GM23338 (cell line): ENCODE results near the gene SELPLG. TPM values are rescaled to one million over a fixed set of nuclear protein-coding genes. Genes with fewer than 3 reads are reported as not detected.

ENCODE experiments used
- ATAC-seq: fragments of 200-7000 bp; cut with Tn5 transposase; 3 replicates; pipeline ENCODE4 v1.9.1; 2020
- DNase-seq: peaks from one replicate; pipeline ENCODE4 v3.0.0-alpha.2; 2015; ENCODE audit warnings: low spot score
- H2AFZ ChIP-seq: fragments of 200-600 bp; sonication (generic); 2 replicates; pipeline ENCODE4 v1.8.0; 2016; ENCODE audit warnings: antibody characterized with exemption, mild to moderate bottlenecking, moderate library complexity
- H3F3A ChIP-seq: fragments of 200-600 bp; sonication (generic); replicated peaks from 2 replicates; pipeline ENCODE4 v1.8.0; 2017; ENCODE audit warnings: antibody characterized with exemption, mixed run types, low read depth
- H3K27ac ChIP-seq: fragments of 200-600 bp; sonication (generic); 2 replicates; pipeline ENCODE4 v1.6.1; 2016; ENCODE audit warnings: low read depth
- H3K27me3 ChIP-seq: fragments of 200-600 bp; sonication (generic); 2 replicates; pipeline ENCODE4 v1.8.0; 2016; ENCODE audit warnings: mild to moderate bottlenecking, mixed run types, moderate library complexity; ENCODE audit not compliant: insufficient read depth
- H3K36me3 ChIP-seq: fragments of 200-600 bp; sonication (generic); 2 replicates; pipeline ENCODE4 v1.8.0; 2016; ENCODE audit warnings: mild to moderate bottlenecking; ENCODE audit not compliant: insufficient read depth
- H3K4me1 ChIP-seq: fragments of 200-600 bp; sonication (generic); 2 replicates; pipeline ENCODE4 v1.8.0; 2016; ENCODE audit warnings: mild to moderate bottlenecking, moderate library complexity; ENCODE audit not compliant: insufficient read depth
- H3K4me2 ChIP-seq: fragments of 200-600 bp; sonication (generic); 2 replicates; pipeline ENCODE4 v1.7.1; 2017; ENCODE audit warnings: mixed run types
- H3K4me3 ChIP-seq: fragments of 200-600 bp; sonication (generic); 2 replicates; pipeline ENCODE4 v1.6.1; 2016; ENCODE audit warnings: mixed run types
- H3K79me2 ChIP-seq: fragments of 200-600 bp; sonication (generic); replicated peaks from 2 replicates; pipeline ENCODE4 v1.8.0; 2017; ENCODE audit warnings: mild to moderate bottlenecking; ENCODE audit not compliant: insufficient read depth
- H3K9me2 ChIP-seq: fragments of 200-600 bp; sonication (generic); 2 replicates; pipeline ENCODE4 v1.8.0; 2017; ENCODE audit not compliant: insufficient read depth
- H4K20me1 ChIP-seq: fragments of 200-600 bp; sonication (generic); replicated peaks from 2 replicates; pipeline ENCODE4 v1.8.0; 2017; ENCODE audit warnings: mild to moderate bottlenecking; ENCODE audit not compliant: insufficient read depth
- H3K27ac Mint-ChIP-seq: 2 replicates; pipeline ENCODE4 v1.8.0; 2020; ENCODE audit warnings: inconsistent platforms, mild to moderate bottlenecking, moderate library complexity, mixed read lengths
- H3K27me3 Mint-ChIP-seq: 3 replicates; pipeline ENCODE4 v1.8.0; 2022; ENCODE audit warnings: low read depth, mild to moderate bottlenecking, moderate library complexity, mixed read lengths, inconsistent platforms; ENCODE audit not compliant: insufficient read depth, poor library complexity
- H3K36me3 Mint-ChIP-seq: 3 replicates; pipeline ENCODE4 v1.8.0; 2021; ENCODE audit warnings: low read depth, mild to moderate bottlenecking, inconsistent platforms, moderate library complexity, mixed read lengths
- H3K4me1 Mint-ChIP-seq: 3 replicates; pipeline ENCODE4 v1.8.0; 2020; ENCODE audit warnings: mild to moderate bottlenecking, inconsistent platforms, mixed read lengths
- H3K4me3 Mint-ChIP-seq: 3 replicates; pipeline ENCODE4 v1.8.0; 2021; ENCODE audit warnings: moderate library complexity, mild to moderate bottlenecking, inconsistent platforms, mixed read lengths
- H3K9me3 Mint-ChIP-seq: 3 replicates; pipeline ENCODE4 v1.8.0; 2020; ENCODE audit warnings: moderate library complexity, mild to moderate bottlenecking, inconsistent platforms, mixed read lengths
- CREB1 ChIP-seq: fragments of 250-450 bp; sonication (Bioruptor Pico); IDR thresholded peaks from 2 replicates; pipeline ENCODE4 v1.5.0; 2020; ENCODE audit warnings: low read depth, mild to moderate bottlenecking, moderate library complexity
- EZH2 ChIP-seq: fragments of 200-600 bp; sonication (generic); IDR thresholded peaks from one replicate; pipeline ENCODE4 v1.8.0; 2017; ENCODE audit warnings: antibody characterized with exemption, mild to moderate bottlenecking, low read depth; ENCODE audit not compliant: unreplicated experiment
- EZH2phosphoT487 ChIP-seq: fragments of 200-600 bp; sonication (generic); IDR thresholded peaks from one replicate; pipeline ENCODE4 v1.8.1; 2018; ENCODE audit warnings: antibody characterized with exemption; ENCODE audit not compliant: unreplicated experiment
- JUNB ChIP-seq: IDR thresholded peaks from one replicate; pipeline ENCODE4 v1.6.1; 2016; ENCODE audit warnings: antibody characterized with exemption; ENCODE audit not compliant: unreplicated experiment
- NANOG ChIP-seq: IDR thresholded peaks from 2 replicates; pipeline ENCODE4 v1.6.1; 2016; ENCODE audit warnings: antibody characterized with exemption, borderline replicate concordance
- POLR2AphosphoS5 ChIP-seq: IDR thresholded peaks from 2 replicates; pipeline ENCODE4 v1.6.1; 2016; ENCODE audit warnings: antibody characterized with exemption, low read depth
- STAT1 ChIP-seq: IDR thresholded peaks from one replicate; pipeline ENCODE4 v1.6.1; 2016; ENCODE audit warnings: antibody characterized with exemption; ENCODE audit not compliant: unreplicated experiment
- ZNF114 ChIP-seq: fragments of 250-450 bp; sonication (Bioruptor Pico); IDR thresholded peaks from 2 replicates; pipeline ENCODE4 v1.5.0; 2020; ENCODE audit warnings: mild to moderate bottlenecking, moderate library complexity
- ZNF331 ChIP-seq: fragments of 250-450 bp; sonication (Bioruptor Pico); IDR thresholded peaks from 2 replicates; pipeline ENCODE4 v1.5.0; 2020; ENCODE audit warnings: low read depth, mild to moderate bottlenecking, moderate library complexity
- polyA plus RNA-seq: library from polyadenylated mRNA; unstranded; fragments of >200 nt; fragmentation: Nextera tagmentation; extraction: Ambion mirVana; gene quantifications from 2 replicates; pipeline ENCODE4 v1.2.1, GENCODE V29; 2016
- total RNA-seq: library from RNA; depleted of rRNA; stranded (reverse); fragments of >200 nt; shearing (Covaris generic); gene quantifications from 2 replicates; pipeline ENCODE4 v1.2.3, GENCODE V29; 2014
- TF ChIP-seq, protein P1 (sequence below): IDR thresholded peaks from one replicate; pipeline ENCODE4 v1.6.1; 2018; ENCODE audit warnings: antibody characterized with exemption; ENCODE audit not compliant: unreplicated experiment
- TF ChIP-seq, protein P2 (sequence below), 2 experiments: fragments of 200-600 bp in 1 of 2; sonication (generic) in 1 of 2; conservative IDR thresholded peaks; 2 replicates each; pipeline versions ENCODE4 v1.5.1 to v1.6.1; 2016 to 2017; ENCODE audit warnings: antibody characterized with exemption in 2 of 2, low read depth in 2 of 2, mild to moderate bottlenecking in 2 of 2, moderate library complexity in 1 of 2
- TF ChIP-seq, protein P3 (sequence below): fragments of 250-450 bp; sonication (Bioruptor Pico); IDR thresholded peaks from 2 replicates; pipeline ENCODE4 v1.5.0; 2020; ENCODE audit warnings: mild to moderate bottlenecking, moderate library complexity
- TF ChIP-seq, protein P4 (sequence below): IDR thresholded peaks from 2 replicates; pipeline ENCODE4 v1.6.1; 2016; ENCODE audit warnings: antibody characterized with exemption

The SELPLG gene
- total and polyA plus RNA-seq, 2 experiments from 2014 or later, result 0.16 to 0.56 TPM

DNA sequence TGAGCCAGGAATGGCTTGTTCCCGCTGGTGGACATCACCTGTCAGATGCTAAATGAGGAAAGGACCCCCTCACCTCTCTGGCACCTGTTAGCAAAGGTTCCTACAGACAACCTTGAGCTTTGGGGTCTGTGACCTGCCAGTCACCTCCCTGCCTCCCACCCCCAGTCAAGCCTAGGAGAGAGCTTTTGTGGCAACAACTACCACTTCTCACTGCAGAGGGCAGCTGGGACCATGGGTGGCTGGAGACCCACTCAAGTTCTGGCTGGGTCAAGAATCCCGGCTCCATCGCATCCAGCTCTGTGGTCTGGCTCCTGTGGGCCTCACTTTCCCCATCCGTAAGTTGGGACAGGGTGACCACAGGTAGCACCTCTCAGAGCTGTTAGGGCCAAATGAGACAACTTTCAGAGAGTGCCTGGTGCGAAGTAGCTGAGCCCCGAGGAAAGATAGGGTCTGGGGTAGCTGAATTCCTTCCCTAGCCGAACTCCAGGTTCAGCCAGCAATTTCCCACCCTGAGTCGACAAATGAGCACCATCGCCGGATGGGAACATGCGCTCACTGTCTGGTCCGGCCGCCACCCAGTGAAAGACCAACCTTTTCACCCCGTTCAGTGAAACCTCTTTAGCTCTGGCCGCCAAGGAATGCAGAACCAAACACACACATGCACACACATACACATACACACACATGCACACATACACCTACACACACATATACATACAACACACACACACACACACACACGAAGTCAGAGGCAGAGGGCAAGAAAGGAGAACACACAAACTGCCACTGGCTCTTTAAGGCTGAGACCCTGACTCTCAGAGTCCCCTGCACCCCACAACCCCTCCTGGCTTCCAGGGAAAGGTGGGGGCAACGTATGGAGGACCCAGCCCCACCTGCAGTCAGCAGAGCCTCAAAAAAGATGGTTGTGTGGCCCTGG is 37.7 kb downstream of the SELPLG start:
- Mint-ChIP-seq H3K27ac (no peak overlapping the region), H3K4me3 (no peak overlapping the region), H3K27me3 (peaks cover 2% of the 10 kb centered on the region), H3K4me1 (peaks cover 10% of the 10 kb centered on the region), H3K36me3 (no peaks in the 10 kb centered on the region), H3K9me3 (no peaks in the 10 kb centered on the region)
- Histone ChIP-seq H3K27ac (no peak overlapping the region), H4K20me1 (no peaks in the 10 kb centered on the region), H3F3A (no peaks in the 10 kb centered on the region), H3K4me2 (no peak overlapping the region), H3K36me3 (no peaks in the 10 kb centered on the region), H3K4me1 (no peaks in the 10 kb centered on the region; the same call in 1 of the 2 replicates), H2AFZ (no peak overlapping the region), H3K79me2 (no peaks in the 10 kb centered on the region), H3K27me3 (no peaks in the 10 kb centered on the region), H3K4me3 (no peak overlapping the region), H3K9me2 (no peaks in the 10 kb centered on the region)
- DNase-seq (no peak), ATAC-seq (no peak)
- TF ChIP-seq JUNB (no peak), NANOG (no peak), CREB1 (no peak), ZNF114 (CRISPR knock-in tag) (no peak), ZNF331 (no peak), EZH2phosphoT487 (no peak), STAT1 (no peak), POLR2AphosphoS5 (no peak), EZH2 (no peak)
- TF ChIP-seq, protein P1, sequence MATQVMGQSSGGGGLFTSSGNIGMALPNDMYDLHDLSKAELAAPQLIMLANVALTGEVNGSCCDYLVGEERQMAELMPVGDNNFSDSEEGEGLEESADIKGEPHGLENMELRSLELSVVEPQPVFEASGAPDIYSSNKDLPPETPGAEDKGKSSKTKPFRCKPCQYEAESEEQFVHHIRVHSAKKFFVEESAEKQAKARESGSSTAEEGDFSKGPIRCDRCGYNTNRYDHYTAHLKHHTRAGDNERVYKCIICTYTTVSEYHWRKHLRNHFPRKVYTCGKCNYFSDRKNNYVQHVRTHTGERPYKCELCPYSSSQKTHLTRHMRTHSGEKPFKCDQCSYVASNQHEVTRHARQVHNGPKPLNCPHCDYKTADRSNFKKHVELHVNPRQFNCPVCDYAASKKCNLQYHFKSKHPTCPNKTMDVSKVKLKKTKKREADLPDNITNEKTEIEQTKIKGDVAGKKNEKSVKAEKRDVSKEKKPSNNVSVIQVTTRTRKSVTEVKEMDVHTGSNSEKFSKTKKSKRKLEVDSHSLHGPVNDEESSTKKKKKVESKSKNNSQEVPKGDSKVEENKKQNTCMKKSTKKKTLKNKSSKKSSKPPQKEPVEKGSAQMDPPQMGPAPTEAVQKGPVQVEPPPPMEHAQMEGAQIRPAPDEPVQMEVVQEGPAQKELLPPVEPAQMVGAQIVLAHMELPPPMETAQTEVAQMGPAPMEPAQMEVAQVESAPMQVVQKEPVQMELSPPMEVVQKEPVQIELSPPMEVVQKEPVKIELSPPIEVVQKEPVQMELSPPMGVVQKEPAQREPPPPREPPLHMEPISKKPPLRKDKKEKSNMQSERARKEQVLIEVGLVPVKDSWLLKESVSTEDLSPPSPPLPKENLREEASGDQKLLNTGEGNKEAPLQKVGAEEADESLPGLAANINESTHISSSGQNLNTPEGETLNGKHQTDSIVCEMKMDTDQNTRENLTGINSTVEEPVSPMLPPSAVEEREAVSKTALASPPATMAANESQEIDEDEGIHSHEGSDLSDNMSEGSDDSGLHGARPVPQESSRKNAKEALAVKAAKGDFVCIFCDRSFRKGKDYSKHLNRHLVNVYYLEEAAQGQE, result no peak
- TF ChIP-seq, protein P2, sequence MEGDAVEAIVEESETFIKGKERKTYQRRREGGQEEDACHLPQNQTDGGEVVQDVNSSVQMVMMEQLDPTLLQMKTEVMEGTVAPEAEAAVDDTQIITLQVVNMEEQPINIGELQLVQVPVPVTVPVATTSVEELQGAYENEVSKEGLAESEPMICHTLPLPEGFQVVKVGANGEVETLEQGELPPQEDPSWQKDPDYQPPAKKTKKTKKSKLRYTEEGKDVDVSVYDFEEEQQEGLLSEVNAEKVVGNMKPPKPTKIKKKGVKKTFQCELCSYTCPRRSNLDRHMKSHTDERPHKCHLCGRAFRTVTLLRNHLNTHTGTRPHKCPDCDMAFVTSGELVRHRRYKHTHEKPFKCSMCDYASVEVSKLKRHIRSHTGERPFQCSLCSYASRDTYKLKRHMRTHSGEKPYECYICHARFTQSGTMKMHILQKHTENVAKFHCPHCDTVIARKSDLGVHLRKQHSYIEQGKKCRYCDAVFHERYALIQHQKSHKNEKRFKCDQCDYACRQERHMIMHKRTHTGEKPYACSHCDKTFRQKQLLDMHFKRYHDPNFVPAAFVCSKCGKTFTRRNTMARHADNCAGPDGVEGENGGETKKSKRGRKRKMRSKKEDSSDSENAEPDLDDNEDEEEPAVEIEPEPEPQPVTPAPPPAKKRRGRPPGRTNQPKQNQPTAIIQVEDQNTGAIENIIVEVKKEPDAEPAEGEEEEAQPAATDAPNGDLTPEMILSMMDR (conservative IDR thresholded peaks at IDR 0.05; ENCODE audit: low read depth in 2 of 2), result no peak
- TF ChIP-seq, protein P3, sequence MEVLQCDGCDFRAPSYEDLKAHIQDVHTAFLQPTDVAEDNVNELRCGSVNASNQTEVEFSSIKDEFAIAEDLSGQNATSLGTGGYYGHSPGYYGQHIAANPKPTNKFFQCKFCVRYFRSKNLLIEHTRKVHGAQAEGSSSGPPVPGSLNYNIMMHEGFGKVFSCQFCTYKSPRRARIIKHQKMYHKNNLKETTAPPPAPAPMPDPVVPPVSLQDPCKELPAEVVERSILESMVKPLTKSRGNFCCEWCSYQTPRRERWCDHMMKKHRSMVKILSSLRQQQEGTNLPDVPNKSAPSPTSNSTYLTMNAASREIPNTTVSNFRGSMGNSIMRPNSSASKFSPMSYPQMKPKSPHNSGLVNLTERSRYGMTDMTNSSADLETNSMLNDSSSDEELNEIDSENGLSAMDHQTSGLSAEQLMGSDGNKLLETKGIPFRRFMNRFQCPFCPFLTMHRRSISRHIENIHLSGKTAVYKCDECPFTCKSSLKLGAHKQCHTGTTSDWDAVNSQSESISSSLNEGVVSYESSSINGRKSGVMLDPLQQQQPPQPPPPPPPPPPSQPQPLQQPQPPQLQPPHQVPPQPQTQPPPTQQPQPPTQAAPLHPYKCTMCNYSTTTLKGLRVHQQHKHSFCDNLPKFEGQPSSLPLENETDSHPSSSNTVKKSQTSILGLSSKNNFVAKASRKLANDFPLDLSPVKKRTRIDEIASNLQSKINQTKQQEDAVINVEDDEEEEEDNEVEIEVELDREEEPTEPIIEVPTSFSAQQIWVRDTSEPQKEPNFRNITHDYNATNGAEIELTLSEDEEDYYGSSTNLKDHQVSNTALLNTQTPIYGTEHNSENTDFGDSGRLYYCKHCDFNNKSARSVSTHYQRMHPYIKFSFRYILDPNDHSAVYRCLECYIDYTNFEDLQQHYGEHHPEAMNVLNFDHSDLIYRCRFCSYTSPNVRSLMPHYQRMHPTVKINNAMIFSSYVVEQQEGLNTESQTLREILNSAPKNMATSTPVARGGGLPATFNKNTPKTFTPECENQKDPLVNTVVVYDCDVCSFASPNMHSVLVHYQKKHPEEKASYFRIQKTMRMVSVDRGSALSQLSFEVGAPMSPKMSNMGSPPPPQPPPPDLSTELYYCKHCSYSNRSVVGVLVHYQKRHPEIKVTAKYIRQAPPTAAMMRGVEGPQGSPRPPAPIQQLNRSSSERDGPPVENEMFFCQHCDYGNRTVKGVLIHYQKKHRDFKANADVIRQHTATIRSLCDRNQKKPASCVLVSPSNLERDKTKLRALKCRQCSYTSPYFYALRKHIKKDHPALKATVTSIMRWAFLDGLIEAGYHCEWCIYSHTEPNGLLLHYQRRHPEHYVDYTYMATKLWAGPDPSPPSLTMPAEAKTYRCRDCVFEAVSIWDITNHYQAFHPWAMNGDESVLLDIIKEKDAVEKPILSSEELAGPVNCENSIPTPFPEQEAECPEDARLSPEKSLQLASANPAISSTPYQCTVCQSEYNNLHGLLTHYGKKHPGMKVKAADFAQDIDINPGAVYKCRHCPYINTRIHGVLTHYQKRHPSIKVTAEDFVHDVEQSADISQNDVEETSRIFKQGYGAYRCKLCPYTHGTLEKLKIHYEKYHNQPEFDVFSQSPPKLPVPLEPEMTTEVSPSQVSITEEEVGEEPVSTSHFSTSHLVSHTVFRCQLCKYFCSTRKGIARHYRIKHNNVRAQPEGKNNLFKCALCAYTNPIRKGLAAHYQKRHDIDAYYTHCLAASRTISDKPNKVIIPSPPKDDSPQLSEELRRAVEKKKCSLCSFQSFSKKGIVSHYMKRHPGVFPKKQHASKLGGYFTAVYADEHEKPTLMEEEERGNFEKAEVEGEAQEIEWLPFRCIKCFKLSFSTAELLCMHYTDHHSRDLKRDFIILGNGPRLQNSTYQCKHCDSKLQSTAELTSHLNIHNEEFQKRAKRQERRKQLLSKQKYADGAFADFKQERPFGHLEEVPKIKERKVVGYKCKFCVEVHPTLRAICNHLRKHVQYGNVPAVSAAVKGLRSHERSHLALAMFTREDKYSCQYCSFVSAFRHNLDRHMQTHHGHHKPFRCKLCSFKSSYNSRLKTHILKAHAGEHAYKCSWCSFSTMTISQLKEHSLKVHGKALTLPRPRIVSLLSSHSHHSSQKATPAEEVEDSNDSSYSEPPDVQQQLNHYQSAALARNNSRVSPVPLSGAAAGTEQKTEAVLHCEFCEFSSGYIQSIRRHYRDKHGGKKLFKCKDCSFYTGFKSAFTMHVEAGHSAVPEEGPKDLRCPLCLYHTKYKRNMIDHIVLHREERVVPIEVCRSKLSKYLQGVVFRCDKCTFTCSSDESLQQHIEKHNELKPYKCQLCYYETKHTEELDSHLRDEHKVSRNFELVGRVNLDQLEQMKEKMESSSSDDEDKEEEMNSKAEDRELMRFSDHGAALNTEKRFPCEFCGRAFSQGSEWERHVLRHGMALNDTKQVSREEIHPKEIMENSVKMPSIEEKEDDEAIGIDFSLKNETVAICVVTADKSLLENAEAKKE, result no peak
- TF ChIP-seq, protein P4, sequence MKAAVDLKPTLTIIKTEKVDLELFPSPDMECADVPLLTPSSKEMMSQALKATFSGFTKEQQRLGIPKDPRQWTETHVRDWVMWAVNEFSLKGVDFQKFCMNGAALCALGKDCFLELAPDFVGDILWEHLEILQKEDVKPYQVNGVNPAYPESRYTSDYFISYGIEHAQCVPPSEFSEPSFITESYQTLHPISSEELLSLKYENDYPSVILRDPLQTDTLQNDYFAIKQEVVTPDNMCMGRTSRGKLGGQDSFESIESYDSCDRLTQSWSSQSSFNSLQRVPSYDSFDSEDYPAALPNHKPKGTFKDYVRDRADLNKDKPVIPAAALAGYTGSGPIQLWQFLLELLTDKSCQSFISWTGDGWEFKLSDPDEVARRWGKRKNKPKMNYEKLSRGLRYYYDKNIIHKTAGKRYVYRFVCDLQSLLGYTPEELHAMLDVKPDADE, result no peak
